Ascending aorta (tissue), 2 donors: ENCODE results near the gene CDHR5. TPM values are rescaled to one million over a fixed set of nuclear protein-coding genes. Genes with fewer than 3 reads are reported as not detected.

ENCODE experiments used
- DNase-seq, 2 donors: peaks; one replicate each; pipeline ENCODE4 v3.0.0-alpha.2; 2019; ENCODE audit warnings: low spot score in 2 of 2
- H3K27ac ChIP-seq, 2 donors: fragments of 200-600 bp; sonication (generic); one replicate each; pipeline ENCODE4 v1.5.1; 2016 to 2017; ENCODE audit warnings: mild to moderate bottlenecking in 1 of 2
- H3K27me3 ChIP-seq: fragments of 200-600 bp; sonication (generic); one replicate; pipeline ENCODE4 v1.5.1; 2017
- H3K36me3 ChIP-seq, 2 donors: fragments of 200-600 bp; sonication (generic); one replicate each; pipeline ENCODE4 v1.5.1; 2016
- H3K4me1 ChIP-seq, 2 donors: fragments of 200-600 bp; sonication (generic); one replicate each; pipeline ENCODE4 v1.5.1; 2016 to 2017; ENCODE audit warnings: mild to moderate bottlenecking in 1 of 2
- H3K4me3 ChIP-seq, 2 donors: fragments of 200-600 bp; sonication (generic); one replicate each; pipeline ENCODE4 v1.5.1; 2016 to 2017; ENCODE audit warnings: mild to moderate bottlenecking in 1 of 2
- H3K9me3 ChIP-seq, 2 donors: fragments of 200-600 bp; sonication (generic); one replicate each; pipeline ENCODE4 v1.5.1; 2016
- CTCF ChIP-seq, 3 experiments: fragments of 200-600 bp in 2 of 3; fragments of 450-650 bp in 1 of 3; sonication (generic) in 2 of 3; IDR thresholded peaks; one replicate each; pipeline ENCODE4 v1.5.1; 2016 to 2019; ENCODE audit warnings: antibody characterized with exemption in 3 of 3, mild to moderate bottlenecking in 1 of 3, moderate library complexity in 1 of 3
- intact Hi-C: fragments of 100-400 bp; cut with DNase I; formaldehyde crosslinking; loops from one replicate; pipeline ENCODE4 v1.15.1; 2023
- total RNA-seq: library from RNA; depleted of rRNA; stranded (reverse); fragments of >200 nt; gene quantifications from one replicate; pipeline ENCODE4 v1.1.0, GENCODE V29; 2016

Gene CDHR5
- total RNA-seq, 1 donor from 2014 or later = 5.0 TPM

GRCh38 chr11:611001-611996, 13.5 kb downstream of the CDHR5 start:
- Histone ChIP-seq H3K4me1 (peaks cover 11 to 14% of the 10 kb centered on the region in 2 donors), H3K27me3 (no peaks in the 10 kb centered on the region), H3K4me3 (no peak overlapping the region), H3K36me3 (peaks cover 69% of the 10 kb centered on the region in 2 donors), H3K9me3 (no peaks in the 10 kb centered on the region), H3K27ac (no peak overlapping the region)
- DNase-seq = no peak
- TF ChIP-seq CTCF (IDR thresholded peaks at IDR 0.05) = no peak
- intact Hi-C loops = no loop called here

- intact Hi-C loops = no loop called here
- Histone ChIP-seq H3K27ac (no peak overlapping the region), H3K9me3 (no peaks in the 10 kb centered on the region), H3K4me1 (peaks cover 11 to 12% of the 10 kb centered on the region in 2 donors), H3K4me3 (no peak overlapping the region), H3K27me3 (no peaks in the 10 kb centered on the region), H3K36me3 (peaks cover 79 to 80% of the 10 kb centered on the region in 2 donors)
- no peak for DNase-seq
- TF ChIP-seq CTCF (IDR thresholded peaks at IDR 0.05) = no peak
Observed at GRCh38 chr11:610146-610801, 14.5 kb downstream of the CDHR5 start.

- H3K9me3 ChIP-seq = no peaks in the 10 kb centered on the region
- DNase-seq = no peak
- H3K27ac ChIP-seq = no peak overlapping the region
- peaks cover 88 to 89% of the 10 kb centered on the region in 2 donors for H3K36me3 ChIP-seq
- no peak overlapping the region for H3K4me3 ChIP-seq
- intact Hi-C loops = no loop called here
- no peak for TF ChIP-seq CTCF (IDR thresholded peaks at IDR 0.05)
- peaks cover 2 to 5% of the 10 kb centered on the region in 2 donors for H3K4me1 ChIP-seq
- H3K27me3 ChIP-seq = no peaks in the 10 kb centered on the region
Observed at GRCh38 chr11:609341-609811, 15.4 kb downstream of the CDHR5 start.

GRCh38 chr11:608791-609251, 15.9 kb downstream of the CDHR5 start:
- Histone ChIP-seq H3K27me3 (no peaks in the 10 kb centered on the region), H3K36me3 (peaks cover 94% of the 10 kb centered on the region in 2 donors), H3K9me3 (no peaks in the 10 kb centered on the region), H3K4me3 (no peak overlapping the region), H3K27ac (no peak overlapping the region), H3K4me1 (peaks cover 0 to under 1% of the 10 kb centered on the region in 2 donors)
- no peak for DNase-seq
- intact Hi-C loops = no loop called here
- no peak for TF ChIP-seq CTCF (IDR thresholded peaks at IDR 0.05)

DNA sequence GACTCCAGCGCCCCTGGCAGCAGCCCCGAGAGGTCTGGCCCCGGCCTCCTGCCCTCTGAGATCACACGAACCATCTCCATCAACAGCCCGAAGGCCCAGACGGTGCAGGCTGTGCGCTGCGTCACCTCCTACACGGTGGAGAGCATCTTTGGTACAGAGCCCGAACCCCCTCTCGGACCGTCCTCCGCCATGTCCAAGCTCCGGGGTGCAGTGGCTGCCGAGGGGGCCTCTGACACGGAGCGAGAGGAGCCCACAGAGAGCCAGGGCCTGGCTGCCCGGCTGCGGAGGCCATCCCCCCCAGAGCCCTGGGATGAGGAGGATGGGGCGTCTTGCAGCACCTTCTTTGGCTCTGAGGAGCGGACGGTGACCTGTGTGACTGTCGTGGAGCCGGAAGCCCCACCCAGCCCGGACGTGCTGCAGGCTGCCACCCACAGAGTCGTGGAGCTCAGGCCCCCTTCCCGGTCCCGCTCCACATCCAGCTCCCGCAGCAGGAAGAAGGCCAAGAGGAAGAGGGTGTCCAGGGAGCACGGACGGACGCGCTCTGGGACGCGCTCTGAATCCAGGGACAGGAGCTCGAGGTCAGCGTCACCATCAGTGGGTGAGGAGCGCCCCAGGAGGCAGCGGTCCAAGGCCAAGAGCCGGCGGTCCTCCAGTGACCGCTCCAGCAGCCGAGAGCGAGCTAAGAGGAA, 16.6 kb downstream of the CDHR5 start:
- no peaks in the 10 kb centered on the region for H3K27me3 ChIP-seq
- TF ChIP-seq CTCF (IDR thresholded peaks at IDR 0.05) = no peak
- no peaks in the 10 kb centered on the region for H3K9me3 ChIP-seq
- DNase-seq = no peak
- H3K36me3 ChIP-seq = peaks cover 97 to 98% of the 10 kb centered on the region in 2 donors
- no peak overlapping the region for H3K4me3 ChIP-seq
- intact Hi-C loops = no loop called here
- H3K27ac ChIP-seq = no peak overlapping the region
- H3K4me1 ChIP-seq = no peaks in the 10 kb centered on the region
